ENCODE data around the gene MTERF2.

The MTERF2 gene

GRCh38 chr12:106994579-106995220, 7.8 kb upstream of the MTERF2 start:
- DNase-seq (ENCODE audit: low read depth) = no peak

- no peak for DNase-seq (ENCODE audit: low read depth)
Observed at GRCh38 chr12:106987846-106988245, 900 bp upstream of the MTERF2 start.

- DNase-seq (ENCODE audit: low read depth) = no peak
Observed at GRCh38 chr12:106986135-106986534, 811 bp downstream of the MTERF2 start.

GRCh38 chr12:106985479-106985878, 1.5 kb downstream of the MTERF2 start:
- DNase-seq (ENCODE audit: low read depth) = no peak

GRCh38 chr12:106984588-106985137, 2.3 kb downstream of the MTERF2 start:
- no peak for DNase-seq (ENCODE audit: low read depth)

GRCh38 chr12:106982229-106982628, 4.7 kb downstream of the MTERF2 start:
- no peak for DNase-seq (ENCODE audit: low read depth)

GRCh38 chr12:106981788-106982187, 5.2 kb downstream of the MTERF2 start:
- DNase-seq (ENCODE audit: low read depth) = no peak

GRCh38 chr12:106980944-106981343, 6.0 kb downstream of the MTERF2 start:
- DNase-seq (ENCODE audit: low read depth) = no peak

- DNase-seq (ENCODE audit: low read depth) = no peak
Observed at GRCh38 chr12:106978035-106978800, 8.7 kb downstream of the MTERF2 start.

GRCh38 chr12:106976668-106977067, 10.3 kb downstream of the MTERF2 start:
- no peak for DNase-seq (ENCODE audit: low read depth)

- DNase-seq (ENCODE audit: low read depth) = no peak
Observed at GRCh38 chr12:106975993-106976658, 10.8 kb downstream of the MTERF2 start.

- no peak for DNase-seq (ENCODE audit: low read depth)
Observed at GRCh38 chr12:106975098-106975497, 11.8 kb downstream of the MTERF2 start.

- DNase-seq (ENCODE audit: low read depth) = no peak
Observed at GRCh38 chr12:106974511-106974910, 12.4 kb downstream of the MTERF2 start.

- no peak for DNase-seq (ENCODE audit: low read depth)
Observed at GRCh38 chr12:106973545-106973944, 13.4 kb downstream of the MTERF2 start.

GRCh38 chr12:106971065-106971464, 15.9 kb downstream of the MTERF2 start:
- no peak for DNase-seq (ENCODE audit: low read depth)

- DNase-seq (ENCODE audit: low read depth) = no peak
Observed at GRCh38 chr12:106964526-106964925, 22.4 kb downstream of the MTERF2 start.

- DNase-seq (ENCODE audit: low read depth) = no peak
Observed at GRCh38 chr12:106962286-106962685, 24.7 kb downstream of the MTERF2 start.

GRCh38 chr12:106960443-106960842, 26.5 kb downstream of the MTERF2 start:
- DNase-seq (ENCODE audit: low read depth) = no peak

- DNase-seq (ENCODE audit: low read depth) = no peak
Observed at GRCh38 chr12:106957583-106957982, 29.4 kb downstream of the MTERF2 start.

GRCh38 chr12:106956048-106956578, 30.8 kb downstream of the MTERF2 start:
- peak; percentile 25 for DNase-seq (ENCODE audit: low read depth)

- peak; percentile 80 for DNase-seq (ENCODE audit: low read depth)
Observed at GRCh38 chr12:106955377-106956047, 31.4 kb downstream of the MTERF2 start, which contains the start of gene TMEM263. Gene TMEM263, plus strand, starts transcription at chr12:106955907. Its CDS starts 11,210 bp downstream, at chr12:106967117.

Measured in stimulated activated CD8-positive, alpha-beta memory T cell treated with anti-CD3 and anti-CD28 coated beads, Interleukin-15, amount 100 ng/mL, for 1 hour (primary cell).